Activated naive CD4-positive, alpha-beta T cell (primary cell): ENCODE data around the gene ANTKMT.

ENCODE experiments used
- DNase-seq, 4 experiments: peaks; one replicate each; lab custom pipeline; 2025; lab: John Stamatoyannopoulos, UW

Gene ANTKMT

GRCh38 chr16:715477-716199, 5.3 kb upstream of the ANTKMT start:
- DNase-seq: no peak

GRCh38 chr16:716200-716568, 4.8 kb upstream of the ANTKMT start:
- DNase-seq: no peak

- DNase-seq: no peak
These were observed 4.1 kb upstream of the ANTKMT start for GRCh38 chr16:716768-717325.

- no peak for DNase-seq
These were observed 3.3 kb upstream of the ANTKMT start for GRCh38 chr16:717450-718245.

- no peak for DNase-seq
These were observed 2.6 kb upstream of the ANTKMT start for GRCh38 chr16:718389-718788.

- no peak for DNase-seq
These were observed 2.0 kb upstream of the ANTKMT start for GRCh38 chr16:718922-719321.

- DNase-seq: no peak
These were observed 1.0 kb upstream of the ANTKMT start for GRCh38 chr16:719815-720446.

GRCh38 chr16:720447-720989, 428 bp upstream of the ANTKMT start:
- DNase-seq: no peak

- DNase-seq: no peak
These were observed 1.0 kb downstream of the ANTKMT start for GRCh38 chr16:721765-722540.

- DNase-seq: no peak
These were observed 2.1 kb downstream of the ANTKMT start for GRCh38 chr16:722835-723633.

GRCh38 chr16:723695-724094, 2.7 kb downstream of the ANTKMT start:
- no peak for DNase-seq

GRCh38 chr16:724188-725040, 3.5 kb downstream of the ANTKMT start:
- DNase-seq: no peak

GRCh38 chr16:725041-725376, 4.1 kb downstream of the ANTKMT start:
- no peak for DNase-seq

- no peak for DNase-seq
These were observed 4.7 kb downstream of the ANTKMT start for GRCh38 chr16:725463-726187.

- no peak for DNase-seq
These were observed 5.2 kb downstream of the ANTKMT start for GRCh38 chr16:726188-726437.

- peak in 2 of 4 experiments; percentile 31 to 57 for DNase-seq
These were observed 5.7 kb downstream of the ANTKMT start, which contains the start of the genes CCDC78 and HAGHL for GRCh38 chr16:726438-727290. Gene CCDC78 (minus strand): TSS chr16:726443. CDS start chr16:726367, 76 bp downstream. Gene HAGHL (plus strand): TSS chr16:727106. CDS start chr16:727510, 404 bp downstream.

- peak in 1 of 4 experiments; percentile 19 for DNase-seq
These were observed 6.5 kb downstream of the ANTKMT start for GRCh38 chr16:727291-727977.
